ENCODE measurements around the gene IL20RB.

IL20RB gene, protein sequence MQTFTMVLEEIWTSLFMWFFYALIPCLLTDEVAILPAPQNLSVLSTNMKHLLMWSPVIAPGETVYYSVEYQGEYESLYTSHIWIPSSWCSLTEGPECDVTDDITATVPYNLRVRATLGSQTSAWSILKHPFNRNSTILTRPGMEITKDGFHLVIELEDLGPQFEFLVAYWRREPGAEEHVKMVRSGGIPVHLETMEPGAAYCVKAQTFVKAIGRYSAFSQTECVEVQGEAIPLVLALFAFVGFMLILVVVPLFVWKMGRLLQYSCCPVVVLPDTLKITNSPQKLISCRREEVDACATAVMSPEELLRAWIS

DNA sequence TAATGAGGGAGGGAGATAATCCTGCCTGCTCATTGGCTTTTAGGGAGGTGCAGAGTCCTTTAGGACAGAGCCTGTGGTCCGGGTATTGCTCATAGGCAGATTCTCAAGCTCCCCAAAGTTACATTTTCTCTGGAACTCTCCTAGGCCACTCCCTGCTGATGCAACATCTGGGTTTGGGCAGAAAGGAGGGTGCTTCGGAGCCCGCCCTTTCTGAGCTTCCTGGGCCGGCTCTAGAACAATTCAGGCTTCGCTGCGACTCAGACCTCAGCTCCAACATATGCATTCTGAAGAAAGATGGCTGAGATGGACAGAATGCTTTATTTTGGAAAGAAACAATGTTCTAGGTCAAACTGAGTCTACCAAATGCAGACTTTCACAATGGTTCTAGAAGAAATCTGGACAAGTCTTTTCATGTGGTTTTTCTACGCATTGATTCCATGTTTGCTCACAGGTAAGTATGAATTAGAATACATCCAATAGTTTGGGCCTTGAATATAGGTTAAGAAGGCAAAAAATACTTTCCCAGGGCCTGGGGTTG is at the start of gene IL20RB:
Gene IL20RB, plus strand, starts transcription at position 233 of the 538 bp plus-strand sequence. Its CDS starts 131 bp downstream, at position 364.
- DNase-seq: no peak

DNA sequence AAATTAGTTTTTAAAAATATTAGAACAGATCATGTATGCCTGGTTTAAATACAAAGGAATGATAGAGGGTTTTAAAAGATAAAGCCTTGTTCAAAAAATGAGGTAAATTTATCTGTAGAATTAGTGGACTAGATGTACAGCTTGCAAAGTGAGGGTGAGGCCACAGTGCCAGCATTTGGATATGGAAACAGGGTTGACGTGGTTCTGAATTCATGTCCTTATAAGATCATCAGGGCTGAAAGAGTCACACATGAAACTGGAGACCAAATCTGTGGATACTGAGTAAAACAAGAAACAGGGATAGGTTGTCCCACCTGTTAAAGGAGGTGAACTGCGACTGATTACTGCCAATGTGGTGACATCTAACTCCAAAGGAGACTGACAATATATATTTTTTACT is 49.5 kb upstream of the IL20RB start:
- no peak for DNase-seq

GRCh38 chr3:136909187-136909586 is 48.6 kb upstream of the IL20RB start:
- no peak for DNase-seq

- no peak for DNase-seq
Observed at GRCh38 chr3:136910697-136911096, 47.1 kb upstream of the IL20RB start.

DNA sequence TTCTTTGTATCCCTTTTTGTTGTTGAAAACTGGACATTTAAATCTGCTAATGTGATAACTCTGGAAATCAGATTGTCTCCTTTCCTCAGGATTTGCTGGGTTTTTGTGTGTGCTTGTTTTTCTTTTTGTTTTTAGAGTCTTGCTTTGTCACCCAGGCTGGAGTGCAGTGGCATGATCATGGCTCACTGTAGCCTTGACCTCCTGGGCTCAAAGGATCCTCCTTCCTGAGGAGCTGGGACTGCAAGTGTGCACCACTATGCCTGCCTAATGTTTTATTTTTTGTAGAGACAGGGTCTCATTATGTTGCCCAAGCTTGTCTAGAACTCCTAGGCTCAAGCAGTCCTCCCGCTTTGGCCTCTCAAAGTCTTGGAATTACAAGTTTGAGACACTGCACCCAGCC is 44.6 kb upstream of the IL20RB start:
- no peak for DNase-seq

- DNase-seq: no peak
Observed at GRCh38 chr3:136914739-136915138, 43.0 kb upstream of the IL20RB start.

GRCh38 chr3:136916223-136916622 is 41.6 kb upstream of the IL20RB start:
- no peak for DNase-seq

DNA sequence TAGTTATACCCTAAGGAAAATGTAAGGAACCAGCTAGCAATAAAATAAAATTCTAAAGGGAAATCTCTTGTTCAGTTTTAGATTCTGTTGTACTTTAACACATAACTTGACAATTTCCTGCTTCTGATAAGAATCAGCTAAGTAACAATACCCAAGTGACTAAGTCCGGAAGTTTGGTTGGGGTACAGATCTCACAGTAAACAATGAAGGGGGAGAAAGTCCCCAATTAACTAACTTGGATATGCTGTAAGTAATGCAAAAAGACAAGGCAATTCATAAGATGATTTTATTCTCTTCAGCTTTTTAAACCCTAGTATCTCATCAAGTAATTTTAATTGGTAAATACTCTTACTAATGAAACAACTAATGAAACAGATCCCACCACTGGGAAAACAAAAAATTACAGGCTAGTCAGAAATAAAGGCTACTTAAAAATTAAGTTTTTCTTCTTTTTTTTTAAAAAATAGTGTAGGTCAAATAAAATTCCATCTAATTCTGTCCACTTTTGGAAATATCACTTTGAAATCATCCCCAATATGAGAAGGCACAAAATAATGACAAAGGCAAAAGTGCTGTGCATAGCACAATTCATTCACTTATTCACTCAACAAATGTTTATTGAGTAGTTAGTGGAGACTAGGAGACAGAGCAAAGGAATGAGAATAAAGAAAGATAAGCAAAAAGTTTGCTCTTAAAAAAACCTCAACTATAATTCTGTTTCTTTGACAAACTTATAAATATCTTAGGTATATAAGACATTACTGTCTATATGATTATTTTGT is 37.8 kb upstream of the IL20RB start:
- DNase-seq: no peak

DNA sequence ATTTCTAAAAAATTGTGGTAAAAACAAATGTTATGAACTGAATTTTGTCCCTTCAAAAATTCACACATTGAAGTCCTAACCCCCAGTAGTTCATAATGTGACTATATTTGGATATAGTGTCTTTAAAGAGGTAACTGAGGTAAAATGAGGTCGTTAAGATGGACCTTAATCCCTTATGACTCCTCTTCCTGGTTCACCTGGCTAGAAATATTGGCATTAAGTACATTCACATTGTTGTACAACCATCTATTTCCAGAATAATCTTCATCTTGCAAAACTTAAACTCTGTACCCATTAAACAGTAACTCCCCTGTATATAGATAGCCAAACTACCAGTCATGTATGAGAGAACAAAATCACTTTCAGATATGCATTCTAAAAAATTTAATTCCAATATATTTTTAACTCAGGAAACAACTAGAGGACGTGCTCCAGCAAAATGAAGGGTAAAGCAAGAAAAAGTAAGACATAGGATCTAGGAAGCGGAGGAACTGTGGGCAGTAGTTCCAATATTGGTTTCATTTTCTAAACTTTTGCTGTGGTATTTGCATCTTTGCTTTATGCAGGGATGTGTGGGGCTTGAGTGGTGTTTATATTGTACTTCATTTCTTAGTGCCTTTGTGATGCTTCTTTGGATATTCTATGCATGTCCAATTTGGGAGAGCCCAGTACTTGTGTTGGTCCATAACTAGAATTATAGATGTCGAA is 36.7 kb upstream of the IL20RB start:
- no peak for DNase-seq

DNA sequence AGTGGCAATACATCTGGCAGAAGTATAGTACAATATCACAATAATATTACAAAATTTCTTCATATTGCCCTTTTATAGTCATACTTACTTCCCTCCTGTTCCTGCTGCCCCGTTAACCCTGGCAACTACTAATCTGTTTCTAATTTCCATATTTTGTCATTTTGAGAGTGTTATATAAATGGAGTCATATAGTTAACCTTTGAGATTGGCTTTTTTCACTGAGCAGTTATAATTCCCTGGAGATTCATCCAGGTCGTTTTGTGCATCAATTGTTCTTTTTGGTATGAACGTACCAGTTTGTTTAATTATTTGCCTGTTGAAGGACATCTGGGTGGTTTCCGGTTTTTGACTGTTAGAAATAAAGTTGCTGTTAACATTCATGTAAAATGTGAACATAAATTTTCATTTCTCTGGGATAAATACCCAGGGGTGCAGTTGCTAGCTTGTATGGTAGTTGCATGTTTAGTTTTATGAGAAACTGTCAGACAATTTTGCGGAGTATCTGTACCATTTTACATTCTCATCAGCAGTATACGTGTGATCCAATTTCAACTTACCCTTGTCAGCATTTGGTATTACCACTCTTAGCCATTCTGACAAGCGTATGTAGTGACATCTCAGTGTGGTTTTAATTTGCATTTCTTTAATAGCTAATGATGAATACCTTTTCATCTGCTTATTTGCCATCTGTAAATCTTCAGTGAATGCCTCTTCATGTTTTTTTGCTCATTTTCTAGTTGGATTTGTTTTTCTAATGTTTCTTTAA is 32.2 kb upstream of the IL20RB start:
- no peak for DNase-seq

DNA sequence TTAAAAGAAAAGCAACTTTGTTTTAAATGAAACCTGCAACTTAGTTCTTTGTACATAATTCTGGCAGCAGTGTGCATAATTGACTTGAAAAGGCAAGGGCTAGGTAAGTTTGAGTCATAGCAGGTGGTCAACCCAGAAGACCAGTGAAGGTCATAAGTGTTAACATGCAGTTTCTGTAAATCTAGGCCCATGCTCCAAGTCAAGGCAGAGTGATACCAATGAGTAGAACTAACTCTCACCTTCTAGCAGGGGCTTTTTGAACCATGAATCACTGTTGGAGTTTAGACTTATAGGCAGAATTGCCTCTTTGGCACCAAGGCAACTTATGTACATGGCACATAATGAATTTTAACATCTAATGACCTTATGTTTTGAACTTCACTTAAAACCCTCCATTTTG is 29.5 kb upstream of the IL20RB start:
- no peak for DNase-seq

GRCh38 chr3:136929977-136930670 is 27.7 kb upstream of the IL20RB start:
- DNase-seq: peak; percentile 58

DNA sequence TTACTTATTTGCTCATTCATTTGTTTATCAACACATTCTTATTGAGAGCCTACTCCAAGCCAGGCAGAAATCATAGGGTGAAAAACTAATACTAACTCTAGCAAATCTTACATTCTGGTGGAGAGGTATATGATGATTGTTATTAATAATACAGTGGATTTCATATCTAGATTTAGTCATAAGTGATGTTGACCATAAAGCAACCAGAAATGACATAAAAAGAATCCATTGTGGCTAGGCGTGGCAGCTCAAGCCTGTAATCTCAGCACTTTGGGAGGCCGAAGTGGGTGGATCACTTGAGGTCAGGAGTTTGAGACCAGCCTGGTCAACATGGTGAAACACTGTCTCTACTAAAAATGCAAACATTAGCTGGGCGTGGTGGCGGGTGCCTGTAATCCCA is 26.2 kb upstream of the IL20RB start:
- no peak for DNase-seq

DNA sequence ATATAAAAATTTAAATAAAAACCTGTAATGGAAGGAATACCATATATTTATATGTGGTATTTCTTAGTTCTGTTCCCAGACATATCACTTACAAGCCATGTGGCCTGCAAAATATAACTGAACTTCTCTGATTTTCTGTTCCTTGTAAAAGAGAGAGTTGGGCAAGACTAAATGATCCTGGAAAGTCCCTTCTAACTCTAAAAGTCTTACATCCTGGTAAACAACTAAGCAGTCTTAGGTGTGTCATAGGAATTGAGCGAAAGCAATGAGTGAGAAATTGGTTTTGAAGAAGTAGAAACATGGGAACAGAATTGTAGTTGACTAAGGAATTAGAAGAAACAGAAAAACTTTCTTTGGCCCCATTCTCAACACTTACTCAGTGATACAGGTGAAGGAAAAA is 25.3 kb upstream of the IL20RB start:
- DNase-seq: no peak

DNA sequence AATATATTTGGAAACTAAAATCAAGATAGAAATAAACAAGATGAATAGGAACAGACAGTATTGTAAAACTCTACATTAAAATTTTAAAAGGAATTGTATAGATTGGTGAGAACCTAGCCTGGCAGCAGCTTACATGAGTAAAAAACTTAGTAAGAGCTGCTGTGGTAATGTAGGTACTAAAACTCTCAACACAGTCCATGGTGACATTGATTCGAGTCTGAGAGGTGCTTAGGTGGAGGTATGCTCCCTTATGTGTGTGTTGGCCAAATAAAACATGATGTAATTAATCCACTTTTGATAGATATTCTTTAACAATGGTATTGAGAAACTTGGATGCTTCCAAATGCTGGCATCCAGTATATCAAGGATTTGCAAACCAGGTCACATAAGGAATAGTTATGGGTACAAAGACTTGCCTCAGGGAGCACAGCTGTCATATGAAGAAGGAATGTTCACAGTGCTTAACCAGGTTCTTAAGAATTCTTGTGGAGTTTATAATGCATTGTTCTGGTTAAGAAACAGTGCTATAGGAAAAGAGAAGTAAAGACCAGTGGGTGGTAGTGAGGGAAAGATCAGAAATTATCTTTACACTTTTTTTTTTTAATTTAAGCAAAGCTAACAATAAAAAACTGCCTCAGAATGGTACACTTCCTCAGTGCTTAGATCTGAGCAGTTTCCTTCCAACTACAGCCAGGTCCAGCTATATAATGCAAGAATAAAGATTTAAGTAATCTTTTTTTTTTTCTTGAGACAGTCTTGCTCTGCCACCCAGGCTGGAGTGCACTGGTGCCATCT is 24.6 kb upstream of the IL20RB start:
- no peak for DNase-seq

DNA sequence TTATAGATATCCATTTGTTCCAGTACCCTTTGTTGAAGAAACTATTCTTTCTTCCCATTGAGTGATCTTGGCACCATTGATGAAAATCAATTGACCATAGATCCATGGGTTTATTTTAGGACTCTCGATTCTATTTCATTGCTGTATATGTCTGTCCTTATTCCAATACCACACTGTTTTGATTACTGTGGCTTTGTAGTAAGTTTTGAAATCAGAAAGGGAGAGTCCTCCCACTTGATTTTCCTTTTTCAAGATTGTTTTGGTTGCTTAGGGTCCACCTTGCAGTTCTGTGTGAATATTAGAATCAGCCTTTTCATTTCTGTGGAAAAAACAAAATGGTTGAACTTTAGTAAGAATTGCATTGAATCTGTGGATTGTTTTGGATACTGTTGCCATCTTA is 20.6 kb upstream of the IL20RB start:
- no peak for DNase-seq

GRCh38 chr3:136937851-136938250 is 19.9 kb upstream of the IL20RB start:
- DNase-seq: no peak

DNA sequence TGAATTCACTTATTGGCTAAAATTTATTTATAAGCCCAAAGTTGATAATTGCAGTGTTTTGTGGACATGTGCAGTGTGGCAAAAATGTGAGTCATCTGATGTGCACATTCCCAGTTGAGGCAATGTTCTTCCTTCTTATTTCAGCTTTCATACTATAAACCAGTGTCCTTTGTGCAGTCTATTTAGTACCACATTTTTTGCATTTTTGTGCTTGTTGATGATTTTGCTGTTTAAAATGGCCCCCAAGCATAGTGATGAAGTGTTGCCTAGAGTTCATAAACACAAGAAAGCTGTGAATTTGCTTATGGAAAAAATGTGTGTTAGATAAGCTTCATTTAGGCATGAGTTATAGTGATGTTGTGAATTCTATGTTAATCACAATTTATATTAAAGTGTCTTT is 19.4 kb upstream of the IL20RB start:
- no peak for DNase-seq

GRCh38 chr3:136939489-136939888 is 18.3 kb upstream of the IL20RB start:
- DNase-seq: no peak

DNA sequence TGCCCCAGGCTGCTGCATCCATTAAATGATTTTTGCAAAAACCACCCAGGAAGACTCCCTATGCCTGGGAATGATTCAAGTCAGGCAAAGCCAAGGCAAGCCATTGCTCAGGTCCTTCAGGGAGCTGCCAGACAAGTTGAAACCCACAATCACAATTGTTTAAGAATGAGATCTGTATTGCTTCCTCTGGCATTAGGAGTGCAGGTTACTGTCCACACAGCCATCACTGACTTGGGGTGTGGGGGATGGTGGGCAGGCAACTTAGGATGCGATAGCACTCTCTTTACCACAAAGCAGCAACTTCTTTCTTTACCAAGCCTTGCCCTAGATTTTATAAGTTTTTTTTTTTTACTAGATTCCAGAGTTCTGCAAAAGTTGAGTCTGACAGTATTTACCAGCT is 15.0 kb upstream of the IL20RB start:
- DNase-seq: no peak

DNA sequence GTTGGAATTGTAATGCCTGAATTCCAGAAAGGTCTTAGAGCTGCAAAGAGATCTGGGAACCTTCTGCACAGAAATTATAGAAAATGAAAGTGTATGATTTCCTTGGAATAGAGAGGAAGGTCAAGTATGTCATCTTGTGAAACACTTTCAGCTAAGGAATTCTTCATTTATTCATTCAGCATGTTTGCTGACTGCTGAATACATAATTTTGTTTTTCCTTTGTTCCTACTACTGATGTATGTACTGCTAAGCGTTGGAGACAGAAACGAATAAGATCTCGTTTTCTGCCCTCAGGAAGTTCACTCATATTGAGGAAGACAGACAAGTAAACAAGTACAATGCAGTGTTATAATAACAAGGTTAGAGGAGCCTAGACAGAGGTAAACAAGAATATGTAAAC is 14.3 kb upstream of the IL20RB start:
- DNase-seq: no peak

Data from right forelimb (tissue), 1 donor.